Measurements from ENCODE around the gene COMMD1.

- TF ChIP-seq CTCF (IDR thresholded peaks at IDR 0.05) = no peak
- no peak for TF ChIP-seq POLR2A (IDR thresholded peaks at IDR 0.05)
- TF ChIP-seq EP300 (IDR thresholded peaks at IDR 0.05) = no peak
Measured at GRCh38 chr2:62177392-62178049, 272.0 kb downstream of the COMMD1 start.

Measured in ovary (tissue), 3 donors.